H1 (cell line): ENCODE data around the gene TEKT5. TPM values are rescaled to one million over a fixed set of nuclear protein-coding genes. Genes with fewer than 3 reads are reported as not detected.

Experiments used
- CTCF ChIA-PET: fragments of 300-600 bp; sonication (Branson Sonifier 250); formaldehyde crosslinking; loops from one replicate; lab custom pipeline; 2021; ENCODE audit not compliant: partially characterized antibody; lab: Charles Lee
- POLR2A ChIA-PET: fragments of 300-600 bp; sonication (Branson Sonifier 250); formaldehyde crosslinking; loops from one replicate; lab custom pipeline; 2021; ENCODE audit warnings: inconsistent platforms; ENCODE audit not compliant: partially characterized antibody; lab: Charles Lee
- DNase-seq, 2 experiments: peaks; one replicate each; pipeline versions ENCODE4 v3.0.0 to v3.0.0-alpha.2; 2010 to 2022; ENCODE audit warnings: low spot score in 2 of 2, low read depth in 1 of 2, mixed read lengths in 1 of 2
- FAIRE-seq: peaks from 2 replicates; lab custom pipeline; 2011; peaks lifted over from hg19 to GRCh38; lab: Jason Lieb, UNC
- H2AFZ ChIP-seq: 2 replicates; pipeline ENCODE4 v1.8.1; 2012; ENCODE audit warnings: low read length, inconsistent platforms
- H2AK5ac ChIP-seq: 2 replicates; pipeline ENCODE4 v1.6.1; 2013; ENCODE audit warnings: low read depth, low read length
- H2BK120ac ChIP-seq: replicated peaks from 2 replicates; pipeline ENCODE3; 2013; ENCODE audit warnings: low read depth, low read length, inconsistent platforms
- H2BK12ac ChIP-seq: 2 replicates; pipeline ENCODE4 v1.6.1; 2013; ENCODE audit warnings: low read depth, low read length
- H2BK15ac ChIP-seq: 2 replicates; pipeline ENCODE4 v1.6.1; 2013; ENCODE audit warnings: low read length
- H2BK20ac ChIP-seq: 2 replicates; pipeline ENCODE4 v1.6.1; 2013; ENCODE audit warnings: low read length
- H2BK5ac ChIP-seq: 2 replicates; pipeline ENCODE4 v1.6.1; 2013; ENCODE audit warnings: low read depth, low read length
- H3K14ac ChIP-seq: 2 replicates; pipeline ENCODE4 v1.6.1; 2013; ENCODE audit warnings: inconsistent platforms; ENCODE audit not compliant: insufficient read length
- H3K18ac ChIP-seq: 2 replicates; pipeline ENCODE4 v1.6.1; 2013; ENCODE audit warnings: low read length; ENCODE audit errors: extremely low read depth
- H3K23ac ChIP-seq: 2 replicates; pipeline ENCODE4 v1.6.1; 2013; ENCODE audit warnings: inconsistent platforms; ENCODE audit not compliant: insufficient read length
- H3K23me2 ChIP-seq: 2 replicates; pipeline ENCODE4 v1.6.1; 2013; ENCODE audit warnings: low read depth, low read length
- H3K27ac ChIP-seq: 2 replicates; pipeline ENCODE4 v1.6.1; 2011; ENCODE audit warnings: low read depth, low read length, inconsistent platforms
- H3K27me3 ChIP-seq, 4 experiments: replicated peaks in 1 of 4; 1 replicate in 1 of 4; 2 replicates in 3 of 4; pipeline versions ENCODE4 v1.6.1 to v1.8.1; 2011 to 2013; ENCODE audit warnings: low read length in 3 of 4, mild to moderate bottlenecking in 3 of 4, inconsistent platforms in 2 of 4, mixed read lengths in 2 of 4, moderate library complexity in 1 of 4; ENCODE audit not compliant: control insufficient read depth in 3 of 4, insufficient read depth in 3 of 4; ENCODE audit errors: extremely low read depth in 1 of 4
- H3K36me3 ChIP-seq, 4 experiments: 2 replicates each; pipeline versions ENCODE4 v1.6.1 to v1.8.1; 2011 to 2013; ENCODE audit warnings: mild to moderate bottlenecking in 4 of 4, low read length in 3 of 4, moderate library complexity in 2 of 4, control low read depth in 1 of 4, inconsistent platforms in 1 of 4; ENCODE audit not compliant: insufficient read depth in 4 of 4, control insufficient read depth in 2 of 4
- H3K4ac ChIP-seq: replicated peaks from 2 replicates; pipeline ENCODE3; 2013; ENCODE audit warnings: low read length, low read depth, mixed read lengths, inconsistent platforms; ENCODE audit not compliant: insufficient read length
- H3K4me1 ChIP-seq, 4 experiments: replicated peaks in 1 of 4; 1 replicate in 1 of 4; 2 replicates in 3 of 4; pipeline versions ENCODE4 v1.6.1 to v1.8.1; 2011 to 2013; ENCODE audit warnings: low read length in 3 of 4, inconsistent platforms in 2 of 4, mixed read lengths in 1 of 4; ENCODE audit not compliant: insufficient read depth in 4 of 4, control insufficient read depth in 3 of 4
- H3K4me2 ChIP-seq, 2 experiments: 2 replicates each; pipeline versions ENCODE4 v1.6.1 to v1.8.1; 2011 to 2013; ENCODE audit warnings: low read depth in 2 of 2, low read length in 2 of 2, control low read depth in 1 of 2, inconsistent platforms in 1 of 2, mild to moderate bottlenecking in 1 of 2; ENCODE audit not compliant: insufficient read depth in 1 of 2
- H3K4me3 ChIP-seq, 4 experiments: fragments of 200-600, 300-600 bp in 1 of 4; sonication (generic), shearing (Covaris generic), sonication (Bioruptor Twin) in 1 of 4; 2 replicates each; pipeline versions ENCODE4 v1.5.1 to v1.8.1; 2011 to 2016; ENCODE audit warnings: low read length in 4 of 4, low read depth in 3 of 4, control low read depth in 2 of 4, inconsistent platforms in 2 of 4, mild to moderate bottlenecking in 2 of 4, mixed read lengths in 1 of 4, moderate library complexity in 1 of 4; ENCODE audit not compliant: insufficient read depth in 2 of 4; ENCODE audit errors: extremely low read depth in 1 of 4
- H3K56ac ChIP-seq: replicated peaks from 2 replicates; pipeline ENCODE3; 2013; ENCODE audit warnings: low read depth, mild to moderate bottlenecking, mixed read lengths, low read length, inconsistent platforms; ENCODE audit not compliant: insufficient read length
- H3K79me1 ChIP-seq: 2 replicates; pipeline ENCODE4 v1.6.1; 2013; ENCODE audit warnings: low read depth, low read length, control low read depth
- H3K79me2 ChIP-seq, 2 experiments: 2 replicates each; pipeline versions ENCODE4 v1.6.1 to v1.8.1; 2012 to 2013; ENCODE audit warnings: low read length in 2 of 2, mild to moderate bottlenecking in 2 of 2, inconsistent platforms in 1 of 2; ENCODE audit not compliant: insufficient read depth in 2 of 2, control insufficient read depth in 1 of 2
- H3K9ac ChIP-seq, 4 experiments: replicated peaks in 1 of 4; 1 replicate in 1 of 4; 2 replicates in 3 of 4; pipeline versions ENCODE4 v1.6.1 to v1.8.1; 2011 to 2013; ENCODE audit warnings: low read depth in 3 of 4, low read length in 3 of 4, control low read depth in 2 of 4, mild to moderate bottlenecking in 2 of 4, moderate library complexity in 2 of 4, inconsistent platforms in 1 of 4; ENCODE audit errors: extremely low read depth in 1 of 4
- H3K9me3 ChIP-seq, 2 experiments: 2 replicates each; pipeline versions ENCODE4 v1.6.1 to v1.8.1; 2012 to 2013; ENCODE audit warnings: mild to moderate bottlenecking in 2 of 2, moderate library complexity in 2 of 2, control low read depth in 1 of 2, inconsistent platforms in 1 of 2, low read depth in 1 of 2, low read length in 1 of 2, mixed read lengths in 1 of 2; ENCODE audit not compliant: insufficient read depth in 2 of 2
- H4K20me1 ChIP-seq, 2 experiments: replicated peaks in 1 of 2; 2 replicates each; pipeline versions ENCODE3 to v1.8.1; 2011 to 2013; ENCODE audit warnings: inconsistent platforms in 2 of 2, low read length in 2 of 2, mild to moderate bottlenecking in 1 of 2; ENCODE audit not compliant: insufficient read depth in 2 of 2, control insufficient read depth in 1 of 2
- H4K5ac ChIP-seq: 2 replicates; pipeline ENCODE4 v1.6.1; 2013; ENCODE audit warnings: low read length, low read depth, mixed read lengths, inconsistent platforms; ENCODE audit not compliant: insufficient read length
- H4K8ac ChIP-seq: 2 replicates; pipeline ENCODE4 v1.8.0; 2013; ENCODE audit warnings: mild to moderate bottlenecking, moderate library complexity, low read length, inconsistent platforms; ENCODE audit not compliant: insufficient read depth; ENCODE audit errors: extremely low read depth
- H4K91ac ChIP-seq: replicated peaks from 2 replicates; pipeline ENCODE3; 2013; ENCODE audit warnings: low read length, mixed read lengths, inconsistent platforms; ENCODE audit not compliant: insufficient read length
- EGR1 ChIP-seq: IDR thresholded peaks from 2 replicates; pipeline ENCODE4 v1.6.1; 2011; ENCODE audit warnings: low read depth, low read length, borderline replicate concordance
- EZH2 ChIP-seq: fragments of 200-600 bp; sonication (generic); IDR thresholded peaks from 2 replicates; pipeline ENCODE4 v1.7.1; 2012; ENCODE audit warnings: low read depth, mild to moderate bottlenecking, moderate library complexity, low read length, inconsistent platforms; ENCODE audit not compliant: severe bottlenecking
- GTF2F1 ChIP-seq: IDR thresholded peaks from 2 replicates; pipeline ENCODE4 v1.6.1; 2012; ENCODE audit warnings: low read depth, low read length, improper control_type of control experiment, borderline replicate concordance
- KDM1A ChIP-seq: fragments of 200-600, 300-600 bp; sonication (generic); IDR thresholded peaks from 2 replicates; pipeline ENCODE4 v1.7.1; 2016; ENCODE audit warnings: mild to moderate bottlenecking, low read length, borderline replicate concordance
- RNF2 ChIP-seq: fragments of 200-900, 300-1000 bp; sonication (generic); IDR thresholded peaks from 2 replicates; pipeline ENCODE4 v1.7.1; 2016; ENCODE audit warnings: borderline replicate concordance, low read depth, mild to moderate bottlenecking, antibody characterized with exemption, low read length; ENCODE audit not compliant: poor library complexity, severe bottlenecking; ENCODE audit errors: missing control alignments
- TAF7 ChIP-seq: optimal IDR thresholded peaks from 2 replicates; pipeline ENCODE3; 2011; ENCODE audit warnings: low read depth, mild to moderate bottlenecking, inconsistent platforms, low read length, moderate library complexity, borderline replicate concordance
- TBP ChIP-seq: IDR thresholded peaks from 2 replicates; pipeline ENCODE4 v1.6.1; 2011; ENCODE audit warnings: low read depth, low read length, improper control_type of control experiment
- WGBS, 2 experiments: shearing (Covaris generic) in 1 of 2; methylation state at CpG; one replicate each; pipeline versions ENCODE4 v1.1.6 to v1.1.7; 2013 to 2015; ENCODE audit warnings: low lambda C conversion rate in 2 of 2, mixed read lengths in 2 of 2, inconsistent platforms in 1 of 2, low coverage in 1 of 2, missing lambda C conversion rate in 1 of 2; ENCODE audit not compliant: insufficient replicate concordance in 2 of 2, insufficient coverage in 1 of 2, insufficient read length in 1 of 2; ENCODE audit errors: extremely low coverage in 1 of 2, missing lambda C conversion rate in 1 of 2; 5-methylcytosine and 5-hydroxymethylcytosine counted together
- polyA plus RNA-seq, 7 experiments: library from polyadenylated mRNA; depleted of rRNA in 3 of 7; stranded (reverse) in 5 of 7; unstranded in 2 of 7; fragments of >200 nt in 5 of 7; fragments of 200-250 nt in 2 of 7; gene quantifications; 1 replicate in 5 of 7; 2 replicates in 1 of 7; 4 replicates in 1 of 7; pipeline versions ENCODE4 v1.2.1 to v1.2.3, GENCODE V29; 2011 to 2013; ENCODE audit warnings: missing spikeins in 2 of 7, mixed read lengths in 2 of 7
- total RNA-seq: library from RNA; stranded (reverse); fragmentation: NEBNext Ultra II Directional; extraction: Animal tissue kit (Norgen Biotek cat#: 25700); gene quantifications from 2 replicates; pipeline ENCODE4 v1.2.1, GENCODE V29; 2021
- TF ChIP-seq, protein P1 (sequence below): IDR thresholded peaks from 2 replicates; pipeline ENCODE4 v1.6.1; 2012; ENCODE audit warnings: low read length, inconsistent platforms

The TEKT5 gene
- total and polyA plus RNA-seq, 2 of the 8 experiments (the other 6 are each of a cell fraction or from before 2014, with no cell fraction given), result 0.95 TPM; not detected in 1

DNA sequence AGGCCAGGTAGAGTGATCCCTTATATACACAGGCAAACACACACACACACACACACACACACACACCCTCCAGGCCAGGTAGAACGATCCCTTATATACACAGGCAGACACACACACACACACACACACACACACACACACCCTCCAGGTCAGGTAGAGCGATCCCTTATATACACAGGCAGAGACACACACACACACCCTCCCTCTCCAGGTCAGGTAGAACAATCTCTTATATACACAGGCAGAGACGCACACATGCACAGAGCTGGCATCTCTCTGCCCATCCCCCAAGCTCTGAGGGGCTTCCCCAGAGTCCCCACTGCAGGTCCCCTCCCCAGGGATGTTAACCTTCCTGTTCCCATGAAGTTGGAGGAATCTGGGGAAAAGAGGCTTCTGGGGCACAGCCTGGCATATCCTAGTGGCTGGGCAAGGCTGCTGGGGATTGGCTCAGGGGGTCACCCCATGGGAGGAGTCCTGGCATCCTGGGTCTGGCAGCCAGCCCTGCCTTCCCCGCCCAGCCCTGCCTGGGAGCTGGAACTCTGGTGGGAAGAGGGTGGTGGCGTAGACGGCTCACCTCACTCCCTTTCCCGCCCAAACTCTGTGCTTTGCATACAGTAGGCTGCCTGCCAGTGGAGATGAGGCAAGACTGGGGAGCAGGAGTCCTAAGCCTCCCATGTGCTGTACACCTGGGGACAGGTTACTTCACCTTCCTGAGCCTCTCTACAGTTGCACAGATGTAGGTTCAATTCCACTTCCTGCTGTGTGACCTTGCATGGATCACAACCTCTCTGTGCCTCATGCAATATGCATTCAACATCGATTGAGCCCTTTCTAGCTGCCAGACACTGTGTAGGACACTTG, 41.8 kb downstream of the TEKT5 start:
- Histone ChIP-seq H3K9me3 (no peaks in the 10 kb centered on the region), H3K4ac (no peak overlapping the region), H4K20me1 (no peaks in the 10 kb centered on the region), H4K5ac (no peak overlapping the region), H2BK15ac (no peak overlapping the region), H3K4me1 (peaks cover 0 to 5% (median under 1%) of the 10 kb centered on the region in 4 experiments; a peak in 4 of 7 replicates), H3K23ac (no peak overlapping the region), H3K79me2 (no peaks in the 10 kb centered on the region), H3K27ac (no peak overlapping the region), H2BK12ac (peak overlapping the region; percentile 81; the same call in 1 of the 2 replicates), H3K36me3 (no peaks in the 10 kb centered on the region), H3K4me2 (no peak overlapping the region; a peak in 1 of 4 replicates), H3K18ac (peak overlapping the region; percentile 62; the same call in 1 of the 2 replicates), H2BK5ac (peak overlapping the region; percentile 28; the same call in 1 of the 2 replicates), H3K14ac (no peak overlapping the region), H2AFZ (peak overlapping the region; percentile 30; the same call in 1 of the 2 replicates), H2AK5ac (peak overlapping the region; percentile 28; the same call in 1 of the 2 replicates), H4K8ac (no peak overlapping the region), H3K79me1 (no peaks in the 10 kb centered on the region), H4K91ac (no peak overlapping the region), H2BK20ac (peak overlapping the region; percentile 90; the same call in 1 of the 2 replicates), H3K27me3 (no peaks in the 10 kb centered on the region), H2BK120ac (no peak overlapping the region), H3K9ac (no peak overlapping the region), H3K4me3 (no peak overlapping the region), H3K56ac (no peak overlapping the region), H3K23me2 (peaks cover 5% of the 10 kb centered on the region; the same call in 1 of the 2 replicates)
- DNase-seq (peak in 1 of 2 experiments; percentile 56), FAIRE-seq (no peak)
- CTCF ChIA-PET, result interaction anchor here (0.5 to 2.2 kb wide), 4 partner anchors 15 to 131 kb away, joined by 3 to 5 read pairs (median 4); no protein-coding TSS in a partner anchor
- WGBS, 2 experiments, result 76% methylated on average over 8 of the region's 8 CpGs; no CpG with 5 or more reads in 1 of the 2 experiments
- POLR2A ChIA-PET, result no interaction called here
- TF ChIP-seq TBP (no peak), EGR1 (no peak), RNF2 (no peak), GTF2F1 (no peak), KDM1A (peak; percentile 92), EZH2 (no peak), TAF7 (no peak)
- TF ChIP-seq, protein P1, sequence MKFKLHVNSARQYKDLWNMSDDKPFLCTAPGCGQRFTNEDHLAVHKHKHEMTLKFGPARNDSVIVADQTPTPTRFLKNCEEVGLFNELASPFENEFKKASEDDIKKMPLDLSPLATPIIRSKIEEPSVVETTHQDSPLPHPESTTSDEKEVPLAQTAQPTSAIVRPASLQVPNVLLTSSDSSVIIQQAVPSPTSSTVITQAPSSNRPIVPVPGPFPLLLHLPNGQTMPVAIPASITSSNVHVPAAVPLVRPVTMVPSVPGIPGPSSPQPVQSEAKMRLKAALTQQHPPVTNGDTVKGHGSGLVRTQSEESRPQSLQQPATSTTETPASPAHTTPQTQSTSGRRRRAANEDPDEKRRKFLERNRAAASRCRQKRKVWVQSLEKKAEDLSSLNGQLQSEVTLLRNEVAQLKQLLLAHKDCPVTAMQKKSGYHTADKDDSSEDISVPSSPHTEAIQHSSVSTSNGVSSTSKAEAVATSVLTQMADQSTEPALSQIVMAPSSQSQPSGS, result no peak
